GM18499 (cell line): ENCODE results near the gene PDE4B.
A peak's percentile ranks its signal among the peaks of the same experiment; 100 is the strongest.

Source experiments
- ATAC-seq: cut with Tn5 transposase; IDR thresholded peaks from one replicate; pipeline ENCODE4 v1.9.1; 2021; ENCODE audit warnings: moderate number of reproducible peaks; ENCODE audit not compliant: insufficient read depth, unreplicated experiment

Gene PDE4B

GRCh38 chr1:66294707-66295370, 502.1 kb downstream of the PDE4B start:
- no peak for ATAC-seq

DNA sequence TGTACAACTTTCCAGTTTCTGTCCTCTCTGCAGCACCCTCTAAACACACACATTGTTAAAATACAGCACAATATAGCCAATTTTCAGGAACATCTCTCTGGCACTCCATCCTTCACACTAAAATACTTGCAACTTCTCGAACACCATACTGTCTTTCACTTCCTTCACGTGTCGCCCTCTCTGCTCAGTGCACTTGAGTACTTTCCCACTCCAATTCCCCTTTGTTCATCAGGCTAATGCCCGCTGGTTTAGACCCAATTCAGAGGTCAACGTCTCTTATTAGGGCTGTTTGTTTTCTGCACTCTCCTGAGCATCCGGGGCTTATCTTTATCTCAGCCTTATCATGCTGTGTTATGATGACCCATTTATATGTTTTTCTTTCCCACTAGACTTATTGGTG, 503.1 kb downstream of the PDE4B start:
- no peak for ATAC-seq

- ATAC-seq, result no peak
These were observed 503.7 kb downstream of the PDE4B start for GRCh38 chr1:66296370-66296769.

GRCh38 chr1:66296951-66297350, 504.3 kb downstream of the PDE4B start:
- ATAC-seq, result no peak

GRCh38 chr1:66298464-66298863, 505.8 kb downstream of the PDE4B start:
- ATAC-seq, result no peak

GRCh38 chr1:66300280-66300971, 507.7 kb downstream of the PDE4B start:
- ATAC-seq, result no peak

DNA sequence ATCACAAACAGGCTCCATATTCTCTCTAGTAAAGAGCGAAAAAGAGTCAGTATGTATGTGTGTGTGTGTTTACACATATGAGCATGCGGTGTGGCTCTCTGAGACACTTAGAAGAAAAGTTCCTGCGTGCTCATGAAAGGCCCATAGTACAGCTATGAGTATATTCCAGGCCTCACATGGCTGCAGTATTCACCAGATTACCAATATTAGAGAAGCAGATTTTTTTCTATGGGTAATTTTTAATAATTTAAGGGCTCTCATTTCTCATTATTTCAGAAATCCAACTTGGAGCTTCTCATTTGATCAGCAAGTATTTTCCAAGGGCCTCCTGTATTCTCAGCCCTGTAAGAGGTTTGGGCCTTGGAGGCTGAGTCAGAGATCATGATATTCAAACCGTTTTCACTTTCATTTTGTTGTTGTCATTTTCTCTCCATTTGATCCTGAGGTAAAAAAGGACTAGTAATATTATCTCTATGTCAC, 508.3 kb downstream of the PDE4B start:
- peak; percentile 82 for ATAC-seq

DNA sequence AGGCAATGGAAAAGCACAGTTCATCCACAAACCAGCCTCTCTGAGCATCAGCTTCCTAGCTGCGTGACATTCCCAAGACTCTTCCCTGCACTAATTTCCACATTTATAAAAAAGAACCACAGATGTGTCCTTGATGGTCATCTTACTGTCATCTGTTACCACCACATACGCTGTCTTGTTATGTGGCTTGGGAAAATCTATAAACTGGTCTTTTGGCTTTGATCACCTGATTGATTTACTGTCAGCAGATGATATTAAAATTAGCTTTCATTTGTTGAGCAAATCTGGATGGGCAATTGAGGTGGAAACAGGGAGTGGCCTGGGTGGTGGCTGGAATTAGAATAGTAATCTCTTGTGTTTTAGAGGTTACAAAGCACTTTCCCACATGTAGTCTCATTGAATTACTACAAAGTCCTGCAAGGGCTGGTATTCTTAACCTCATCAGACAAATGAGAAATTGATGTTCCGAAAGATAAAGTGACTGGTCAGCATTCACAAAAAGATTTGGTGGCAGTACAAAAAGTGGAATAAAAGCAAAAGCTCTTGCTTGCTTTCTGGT, 509.6 kb downstream of the PDE4B start:
- ATAC-seq, result no peak

GRCh38 chr1:66302815-66303214, 510.1 kb downstream of the PDE4B start:
- ATAC-seq, result no peak

GRCh38 chr1:66303646-66304045, 511.0 kb downstream of the PDE4B start:
- no peak for ATAC-seq

- no peak for ATAC-seq
These were observed 511.4 kb downstream of the PDE4B start for GRCh38 chr1:66304128-66304527.

- ATAC-seq, result no peak
These were observed 513.2 kb downstream of the PDE4B start for GRCh38 chr1:66305927-66306326.

DNA sequence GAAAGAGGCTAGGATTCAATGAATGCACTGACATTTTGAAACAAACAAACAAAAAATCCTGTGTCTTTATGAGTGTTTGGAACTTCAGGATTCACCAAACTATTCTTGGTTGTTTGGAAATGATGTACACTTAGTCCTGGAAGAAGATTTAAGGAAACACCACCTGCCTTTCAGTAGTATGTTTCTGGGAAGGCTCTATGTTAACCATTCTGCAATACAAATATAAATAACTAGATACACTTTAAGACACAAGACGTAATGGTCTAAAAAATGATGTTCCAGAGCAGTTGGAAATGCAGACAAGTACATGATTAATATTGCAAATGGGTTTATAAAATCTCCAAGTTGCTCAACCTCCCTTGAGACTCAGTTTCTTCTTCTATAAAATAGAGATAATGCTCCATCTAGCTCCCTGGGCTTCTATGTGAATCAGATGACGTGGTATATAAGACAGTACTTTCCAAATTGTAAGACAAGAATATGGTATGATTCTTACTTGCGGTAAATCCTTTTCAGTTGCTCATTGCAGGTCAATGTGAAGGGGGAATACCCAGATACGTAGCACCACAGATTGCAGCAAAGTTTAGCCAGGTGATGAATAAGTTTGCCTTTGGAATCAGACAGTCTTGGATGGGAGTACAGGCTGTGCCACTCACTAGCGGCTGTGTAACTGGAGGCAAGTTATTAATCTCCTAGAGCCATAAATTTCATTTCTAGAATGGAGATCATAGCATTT, 516.5 kb downstream of the PDE4B start:
- ATAC-seq, result no peak

GRCh38 chr1:66311092-66311491, 518.4 kb downstream of the PDE4B start:
- ATAC-seq, result no peak

DNA sequence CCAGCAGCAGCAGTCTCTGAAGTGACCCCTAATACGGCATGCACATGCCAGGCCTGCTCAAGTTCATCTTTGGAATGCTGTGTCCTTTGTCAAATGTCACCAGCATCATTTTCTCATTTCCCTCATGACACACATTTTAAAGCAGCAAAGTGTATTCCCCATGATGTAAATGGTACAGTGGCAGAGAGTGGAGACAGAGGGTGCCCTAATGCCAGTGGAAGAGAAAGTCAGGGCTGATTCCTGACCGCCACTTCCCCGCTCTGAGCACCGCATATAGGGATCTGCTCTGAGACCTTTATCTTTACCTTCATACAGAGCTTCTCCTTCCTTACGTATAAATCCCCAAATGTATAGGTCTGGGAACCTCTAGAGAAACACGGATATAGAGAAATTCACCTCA, 518.9 kb downstream of the PDE4B start:
- ATAC-seq, result no peak

DNA sequence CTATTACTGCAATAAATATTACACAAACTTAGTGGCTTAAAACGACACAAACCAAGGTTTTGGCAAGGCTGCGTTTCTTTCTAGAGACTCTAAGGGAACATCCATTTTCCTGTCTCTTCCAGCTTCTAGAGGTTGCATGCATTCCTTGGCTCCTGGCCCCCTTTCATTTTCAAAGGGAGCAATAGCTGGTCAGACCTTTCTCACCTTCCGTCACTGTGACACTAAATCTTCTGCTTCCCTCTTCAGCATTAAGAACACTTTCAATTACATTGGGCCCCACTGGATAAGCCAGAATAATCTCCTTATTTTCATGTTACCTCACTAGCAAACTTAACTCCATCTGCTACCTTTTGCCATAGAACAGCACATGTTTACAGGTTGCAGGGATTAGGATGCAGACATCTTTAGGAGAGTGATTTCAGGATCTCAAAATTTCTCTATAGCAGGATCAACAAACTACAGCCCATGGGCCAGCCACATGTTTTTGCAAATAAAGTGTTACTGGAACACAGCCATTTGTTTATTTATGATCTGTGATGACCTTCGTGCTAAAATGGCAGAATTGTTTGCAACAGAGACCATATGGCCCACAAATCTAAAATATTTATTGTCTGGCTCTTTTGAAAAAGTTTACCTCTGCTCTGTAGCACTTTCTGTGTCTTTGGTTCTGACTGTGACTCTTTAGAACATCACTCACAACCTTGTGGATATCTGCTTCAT, 519.7 kb downstream of the PDE4B start:
- ATAC-seq, result no peak

- ATAC-seq, result no peak
These were observed 520.7 kb downstream of the PDE4B start for GRCh38 chr1:66313429-66313828.

GRCh38 chr1:66315671-66316070, 523.0 kb downstream of the PDE4B start:
- no peak for ATAC-seq

DNA sequence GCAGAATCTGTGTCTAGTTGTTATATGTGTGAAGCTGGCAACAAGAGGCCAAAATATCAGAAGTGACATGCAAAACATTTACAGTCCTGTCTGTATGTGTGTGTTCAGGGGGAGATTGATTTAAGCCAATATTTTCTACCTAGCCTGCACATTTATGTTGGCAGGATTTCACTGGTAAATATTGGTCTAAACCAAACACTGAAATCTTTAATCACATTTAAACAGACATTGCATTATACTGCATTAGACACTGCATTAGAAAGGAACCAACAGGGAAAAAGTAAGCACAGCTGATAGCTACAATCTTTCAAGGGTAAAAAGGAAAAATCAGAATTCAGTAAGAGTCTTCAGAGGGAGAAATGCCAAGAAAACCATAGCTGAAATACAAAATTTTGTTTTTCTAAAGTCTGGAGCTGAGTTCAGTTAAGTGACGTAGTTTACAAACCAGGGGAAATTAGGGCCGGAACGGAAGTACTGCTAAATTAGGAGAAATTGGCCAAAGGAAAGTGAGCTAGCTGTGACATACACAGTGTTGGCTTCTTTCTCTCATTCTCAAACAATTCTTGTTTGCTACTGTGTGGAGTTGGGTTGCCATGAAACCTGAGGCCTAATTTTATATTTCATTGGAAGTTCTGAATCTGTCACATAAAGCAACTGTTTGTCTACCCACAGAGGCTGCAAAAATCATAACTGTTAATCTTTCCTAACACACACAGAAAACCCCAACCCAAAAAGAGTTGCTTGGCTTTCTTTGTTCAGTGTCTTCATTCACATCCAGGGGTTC, 524.0 kb downstream of the PDE4B start:
- ATAC-seq, result no peak

DNA sequence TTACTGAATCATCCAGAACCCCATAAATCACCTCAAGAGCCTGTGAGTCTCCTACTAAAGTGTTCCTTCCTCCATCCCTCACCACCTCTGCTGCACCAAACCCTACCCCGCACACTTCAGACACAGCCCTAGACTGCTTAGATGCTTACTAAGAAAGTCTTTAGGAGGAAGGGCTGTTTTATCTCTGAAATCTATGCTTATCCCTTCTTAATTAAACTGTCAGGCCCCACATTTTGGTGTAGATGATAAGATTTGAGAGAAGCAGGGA, 524.5 kb downstream of the PDE4B start:
- ATAC-seq, result no peak
